Endothelial cell of umbilical vein (primary cell): ENCODE measurements around the gene APOB. TPM values are rescaled to one million over a fixed set of nuclear protein-coding genes. Genes with fewer than 3 reads are reported as not detected.

Experiments used
- BruUV-seq: library from RNA; stranded (reverse); fragments of 400-500 nt; replicated peaks from 2 replicates; lab custom pipeline; 2021; lab: Mats Ljungman, UMichigan
- CTCF ChIA-PET: fragments of 300-600, 350-600 bp; sonication (Branson Sonifier 250); formaldehyde crosslinking; loops from one replicate; lab custom pipeline; 2021; ENCODE audit warnings: antibody characterized with exemption, inconsistent platforms; lab: Charles Lee
- POLR2A ChIA-PET: fragments of 300-600, 350-600 bp; sonication (Branson Sonifier 250); formaldehyde crosslinking; loops from one replicate; lab custom pipeline; 2021; ENCODE audit warnings: antibody characterized with exemption, inconsistent platforms; lab: Charles Lee
- DNase-seq: peaks from one replicate; pipeline ENCODE4 v3.0.0-alpha.2; 2011; ENCODE audit warnings: low read depth, low spot score
- FAIRE-seq: peaks from 2 replicates; lab custom pipeline; 2011; peaks lifted over from hg19 to GRCh38; lab: Jason Lieb, UNC
- H2AFZ ChIP-seq: 2 replicates; pipeline ENCODE4 v1.6.0; 2012; ENCODE audit warnings: low read depth, low read length, control low read depth, inconsistent platforms
- H3K27ac ChIP-seq: 2 replicates; pipeline ENCODE4 v1.5.1; 2011; ENCODE audit warnings: low read depth, mild to moderate bottlenecking, control low read depth, low read length, moderate library complexity; ENCODE audit not compliant: insufficient read depth
- H3K27me3 ChIP-seq, 2 experiments: 2 replicates each; pipeline versions ENCODE4 v1.6.0 to v1.6.1; 2011; ENCODE audit warnings: low read length in 2 of 2, mixed read lengths in 1 of 2; ENCODE audit not compliant: control insufficient read depth in 2 of 2, insufficient read depth in 2 of 2
- H3K36me3 ChIP-seq, 2 experiments: 2 replicates in 1 of 2; 3 replicates in 1 of 2; pipeline ENCODE4 v1.5.1; 2011; ENCODE audit warnings: low read length in 2 of 2, mild to moderate bottlenecking in 1 of 2, moderate library complexity in 1 of 2; ENCODE audit not compliant: control insufficient read depth in 2 of 2, insufficient read depth in 2 of 2; ENCODE audit errors: extremely low read depth in 1 of 2
- H3K4me1 ChIP-seq: 3 replicates; pipeline ENCODE4 v1.5.1; 2011; ENCODE audit warnings: mild to moderate bottlenecking, low read length; ENCODE audit not compliant: control insufficient read depth, insufficient read depth; ENCODE audit errors: extremely low read depth
- H3K4me2 ChIP-seq: 2 replicates; pipeline ENCODE4 v1.6.1; 2011; ENCODE audit warnings: low read length, control low read depth, mixed read lengths; ENCODE audit not compliant: insufficient read depth
- H3K4me3 ChIP-seq, 3 experiments: fragments of 200-600 bp in 1 of 3; sonication (generic), shearing (Covaris generic) in 1 of 3; replicated peaks in 1 of 3; 2 replicates each; pipeline ENCODE4 v1.5.1; 2011 to 2016; ENCODE audit warnings: control low read depth in 3 of 3, low read length in 3 of 3, mild to moderate bottlenecking in 2 of 3, inconsistent platforms in 1 of 3, low read depth in 1 of 3, moderate library complexity in 1 of 3; ENCODE audit not compliant: insufficient read depth in 1 of 3
- H3K79me2 ChIP-seq: 2 replicates; pipeline ENCODE4 v1.6.0; 2012; ENCODE audit warnings: low read length, inconsistent platforms; ENCODE audit not compliant: control insufficient read depth, insufficient read depth
- H3K9ac ChIP-seq: replicated peaks from 2 replicates; pipeline ENCODE3; 2011; ENCODE audit warnings: low read length, control low read depth; ENCODE audit not compliant: insufficient read depth; ENCODE audit errors: extremely low read depth
- H3K9me1 ChIP-seq: replicated peaks from 3 replicates; pipeline ENCODE4 v1.6.0; 2011; ENCODE audit warnings: mild to moderate bottlenecking, low read length; ENCODE audit not compliant: control insufficient read depth, insufficient read depth; ENCODE audit errors: extremely low read depth
- H3K9me3 ChIP-seq: replicated peaks from 2 replicates; pipeline ENCODE4 v1.5.1; 2012; ENCODE audit warnings: low read length, inconsistent platforms; ENCODE audit not compliant: control insufficient read depth, insufficient read depth
- H4K20me1 ChIP-seq: replicated peaks from 2 replicates; pipeline ENCODE3; 2011; ENCODE audit warnings: mild to moderate bottlenecking, low read length; ENCODE audit not compliant: control insufficient read depth, insufficient read depth; ENCODE audit errors: extremely low read depth
- EZH2 ChIP-seq: IDR thresholded peaks from 2 replicates; pipeline ENCODE4 v1.6.1; 2012; ENCODE audit warnings: borderline replicate concordance, low read depth, mild to moderate bottlenecking, moderate library complexity, low read length, inconsistent platforms; ENCODE audit not compliant: severe bottlenecking
- FOS ChIP-seq: IDR thresholded peaks from 2 replicates; pipeline ENCODE4 v1.6.1; 2011; ENCODE audit warnings: mild to moderate bottlenecking, low read length, moderate library complexity, borderline replicate concordance; ENCODE audit not compliant: insufficient read depth
- GATA2 ChIP-seq: IDR thresholded peaks from 2 replicates; pipeline ENCODE4 v1.7.0; 2011; ENCODE audit warnings: low read depth, mild to moderate bottlenecking, moderate library complexity, mixed read lengths, low read length; ENCODE audit not compliant: insufficient read length, insufficient read depth
- JUN ChIP-seq: IDR thresholded peaks from 2 replicates; pipeline ENCODE4 v1.6.1; 2011; ENCODE audit warnings: borderline replicate concordance, low read depth; ENCODE audit not compliant: insufficient read length, insufficient read depth
- MYC ChIP-seq: IDR thresholded peaks from one replicate; pipeline ENCODE4 v1.6.1; 2011; ENCODE audit warnings: mild to moderate bottlenecking, low read depth, low read length
- POLR2A ChIP-seq: IDR thresholded peaks from 2 replicates; pipeline ENCODE4 v1.6.1; 2012; ENCODE audit warnings: low read depth, mild to moderate bottlenecking, control low read depth, low read length
- POLR2AphosphoS5 ChIP-seq: IDR thresholded peaks from 2 replicates; pipeline ENCODE4 v1.6.1; 2012; ENCODE audit warnings: low read depth, mild to moderate bottlenecking, control low read depth, low read length, moderate library complexity; ENCODE audit not compliant: insufficient read depth
- dilution Hi-C: fragments of 300-500 bp; cut with MboI; formaldehyde crosslinking; loops from one replicate; pipeline ENCODE4 v1.15.0; 2019; ENCODE audit warnings: low sequenced_read_pairs; ENCODE audit not compliant: extremely low pct_ligation_motif_present
- intact Hi-C: fragments of 100-400 bp; cut with micrococcal nuclease; formaldehyde crosslinking; loops from one replicate; pipeline ENCODE4 v1.10.0; 2022
- polyA plus RNA-seq, 4 experiments: library from polyadenylated mRNA; depleted of rRNA in 3 of 4; stranded (reverse) in 3 of 4; unstranded in 1 of 4; fragments of >200 nt; gene quantifications; 2 replicates each; pipeline versions ENCODE4 v1.2.1 to v1.2.3, GENCODE V29; 2011 to 2012; ENCODE audit warnings: missing spikeins in 1 of 4
- total RNA-seq: library from RNA; stranded (reverse); gene quantifications from 2 replicates; pipeline ENCODE4 v1.2.3, GENCODE V29; 2021
- TF ChIP-seq, protein P1 (sequence below), 2 donors: IDR thresholded peaks; 1 replicate in 1 of 2; 2 replicates in 1 of 2; pipeline ENCODE4 v1.5.1; 2011; ENCODE audit warnings: low read length in 2 of 2, mild to moderate bottlenecking in 2 of 2, moderate library complexity in 2 of 2, control low read depth in 1 of 2, inconsistent platforms in 1 of 2, low read depth in 1 of 2; ENCODE audit not compliant: insufficient read depth in 1 of 2; ENCODE audit errors: extremely low read depth in 1 of 2
- TF ChIP-seq, protein P2 (sequence below): IDR thresholded peaks from 2 replicates; pipeline ENCODE4 v1.6.1; 2011; ENCODE audit not compliant: insufficient read depth, insufficient read length

Gene APOB
- total and polyA plus RNA-seq, 2 donors (not counting 3 experiments of a cell fraction or from before 2014, with no cell fraction given), result 0.07 to 0.09 TPM

DNA sequence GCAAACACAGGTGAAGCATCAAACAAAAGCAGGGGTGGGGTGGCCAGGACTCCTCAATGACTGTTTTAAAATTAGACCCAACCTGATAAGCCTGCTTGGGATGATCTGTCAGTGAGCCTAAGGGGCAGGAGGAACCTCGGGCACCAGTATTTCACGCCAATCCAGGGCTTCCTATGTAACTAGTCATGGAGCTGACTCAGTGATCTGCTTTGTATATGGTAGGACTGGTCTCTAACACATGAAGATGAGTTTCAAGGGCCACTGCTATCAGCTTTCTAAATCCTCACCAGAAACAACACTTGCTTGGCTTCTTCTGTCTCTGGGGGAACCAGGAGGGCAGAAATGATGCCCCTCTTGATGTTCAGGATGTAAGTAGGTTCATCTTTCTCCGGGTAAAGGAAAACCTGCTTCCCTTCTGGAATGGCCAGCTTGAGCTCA is 6.2 kb downstream of the APOB start:
- ChIA-PET CTCF (no interaction called here), POLR2A (no interaction called here)
- Histone ChIP-seq H4K20me1 (no peaks in the 10 kb centered on the region), H3K4me1 (no peaks in the 10 kb centered on the region), H3K4me3 (no peak overlapping the region), H3K9ac (no peak overlapping the region), H3K9me3 (no peaks in the 10 kb centered on the region), H3K9me1 (no peaks in the 10 kb centered on the region), H3K27ac (no peak overlapping the region), H3K79me2 (no peaks in the 10 kb centered on the region), H2AFZ (no peak overlapping the region), H3K36me3 (no peaks in the 10 kb centered on the region), H3K4me2 (no peak overlapping the region), H3K27me3 (no peaks in the 10 kb centered on the region)
- TF ChIP-seq, protein P1, sequence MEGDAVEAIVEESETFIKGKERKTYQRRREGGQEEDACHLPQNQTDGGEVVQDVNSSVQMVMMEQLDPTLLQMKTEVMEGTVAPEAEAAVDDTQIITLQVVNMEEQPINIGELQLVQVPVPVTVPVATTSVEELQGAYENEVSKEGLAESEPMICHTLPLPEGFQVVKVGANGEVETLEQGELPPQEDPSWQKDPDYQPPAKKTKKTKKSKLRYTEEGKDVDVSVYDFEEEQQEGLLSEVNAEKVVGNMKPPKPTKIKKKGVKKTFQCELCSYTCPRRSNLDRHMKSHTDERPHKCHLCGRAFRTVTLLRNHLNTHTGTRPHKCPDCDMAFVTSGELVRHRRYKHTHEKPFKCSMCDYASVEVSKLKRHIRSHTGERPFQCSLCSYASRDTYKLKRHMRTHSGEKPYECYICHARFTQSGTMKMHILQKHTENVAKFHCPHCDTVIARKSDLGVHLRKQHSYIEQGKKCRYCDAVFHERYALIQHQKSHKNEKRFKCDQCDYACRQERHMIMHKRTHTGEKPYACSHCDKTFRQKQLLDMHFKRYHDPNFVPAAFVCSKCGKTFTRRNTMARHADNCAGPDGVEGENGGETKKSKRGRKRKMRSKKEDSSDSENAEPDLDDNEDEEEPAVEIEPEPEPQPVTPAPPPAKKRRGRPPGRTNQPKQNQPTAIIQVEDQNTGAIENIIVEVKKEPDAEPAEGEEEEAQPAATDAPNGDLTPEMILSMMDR (IDR thresholded peaks at IDR 0.05; ENCODE audit: extremely low read depth in 1 of 2, insufficient read depth in 1 of 2, low read depth in 1 of 2, low read length in 2 of 2), result no peak
- TF ChIP-seq GATA2 (no peak), POLR2AphosphoS5 (no peak), POLR2A (no peak), FOS (no peak), EZH2 (no peak), MYC (no peak), JUN (no peak)
- TF ChIP-seq, protein P2, sequence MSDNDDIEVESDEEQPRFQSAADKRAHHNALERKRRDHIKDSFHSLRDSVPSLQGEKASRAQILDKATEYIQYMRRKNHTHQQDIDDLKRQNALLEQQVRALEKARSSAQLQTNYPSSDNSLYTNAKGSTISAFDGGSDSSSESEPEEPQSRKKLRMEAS, result no peak
- intact Hi-C loops (no loop called here), dilution Hi-C loops (no loop called here)
- BruUV-seq, result no TSS peak
- DNase-seq (no peak), FAIRE-seq (no peak)
